Stimulated activated CD4-positive, alpha-beta T cell treated with anti-CD3 and anti-CD28 coated beads, TNF-alpha, amount 100 ng/mL, for 48 hours (primary cell): Measurements from ENCODE around the gene SLC16A12.
"Not testable (repeated sequence)": the region's sequence is repeated elsewhere in the genome, so short reads cannot be mapped to it uniquely, and the experiment has no call there.

Experiments
- DNase-seq, 3 donors: peaks; one replicate each; pipeline ENCODE4 v3.0.0-alpha.2; 2020; ENCODE audit warnings: low read depth in 3 of 3

SLC16A12 gene

GRCh38 chr10:89469517-89469916 is 65.9 kb downstream of the SLC16A12 start:
- DNase-seq, result no peak

- no peak for DNase-seq
Observed at GRCh38 chr10:89468191-89468965, 67.0 kb downstream of the SLC16A12 start.

GRCh38 chr10:89466599-89467035 is 68.8 kb downstream of the SLC16A12 start:
- DNase-seq, result no peak

GRCh38 chr10:89465196-89465595 is 70.2 kb downstream of the SLC16A12 start:
- no peak for DNase-seq

GRCh38 chr10:89463846-89464537 is 71.4 kb downstream of the SLC16A12 start:
- DNase-seq, result no peak

GRCh38 chr10:89458784-89459183 is 76.6 kb downstream of the SLC16A12 start:
- DNase-seq, result no peak

GRCh38 chr10:89458291-89458690 is 77.1 kb downstream of the SLC16A12 start:
- no peak for DNase-seq

- DNase-seq, result no peak
Observed at GRCh38 chr10:89454561-89455347, 80.6 kb downstream of the SLC16A12 start.

- DNase-seq, result no peak
Observed at GRCh38 chr10:89452193-89452592, 83.2 kb downstream of the SLC16A12 start.

- DNase-seq, result no peak
Observed at GRCh38 chr10:89450901-89451300, 84.5 kb downstream of the SLC16A12 start.

- DNase-seq, result not testable (repeated sequence)
Observed at GRCh38 chr10:89444819-89445218, 90.6 kb downstream of the SLC16A12 start.

- DNase-seq, result no peak
Observed at GRCh38 chr10:89442289-89442688, 93.1 kb downstream of the SLC16A12 start.

- DNase-seq, result no peak
Observed at GRCh38 chr10:89440226-89441009, 95.0 kb downstream of the SLC16A12 start.

GRCh38 chr10:89438525-89438924 is 96.9 kb downstream of the SLC16A12 start:
- DNase-seq, result no peak

GRCh38 chr10:89431977-89432376 is 103.4 kb downstream of the SLC16A12 start:
- no peak for DNase-seq

GRCh38 chr10:89428877-89429276 is 106.5 kb downstream of the SLC16A12 start:
- no peak for DNase-seq

GRCh38 chr10:89427629-89428028 is 107.8 kb downstream of the SLC16A12 start:
- no peak for DNase-seq

GRCh38 chr10:89426230-89426868 is 109.0 kb downstream of the SLC16A12 start:
- no peak for DNase-seq

GRCh38 chr10:89425000-89425399 is 110.4 kb downstream of the SLC16A12 start:
- DNase-seq, result no peak

- no peak for DNase-seq
Observed at GRCh38 chr10:89421018-89421476, 114.3 kb downstream of the SLC16A12 start.

GRCh38 chr10:89419548-89419947 is 115.8 kb downstream of the SLC16A12 start:
- DNase-seq, result no peak
